Thymus (tissue), 11 donors: ENCODE measurements around the gene KCNJ1. TPM values are rescaled to one million over a fixed set of nuclear protein-coding genes. Genes with fewer than 3 reads are reported as not detected.

Experiments used
- DNase-seq, 9 donors: peaks; one replicate each; pipeline ENCODE4 v3.0.0-alpha.2; 2013; ENCODE audit warnings: low spot score in 9 of 9, low read depth in 6 of 9, missing footprints in 1 of 9
- H3K27ac ChIP-seq, 2 donors: one replicate each; pipeline ENCODE4 v1.5.1; 2013; ENCODE audit warnings: control low read depth in 1 of 2, low read depth in 1 of 2, low read length in 1 of 2, mild to moderate bottlenecking in 1 of 2, moderate library complexity in 1 of 2
- H3K27me3 ChIP-seq, 2 donors: one replicate each; pipeline ENCODE4 v1.5.1; 2013; ENCODE audit warnings: low read length in 1 of 2; ENCODE audit not compliant: control insufficient read depth in 2 of 2, insufficient read depth in 1 of 2
- H3K36me3 ChIP-seq, 2 donors: one replicate each; pipeline ENCODE4 v1.5.1; 2013; ENCODE audit warnings: low read length in 1 of 2, mild to moderate bottlenecking in 1 of 2, moderate library complexity in 1 of 2; ENCODE audit not compliant: control insufficient read depth in 2 of 2, insufficient read depth in 2 of 2
- H3K4me1 ChIP-seq, 2 donors: one replicate each; pipeline ENCODE4 v1.5.1; 2013; ENCODE audit warnings: low read length in 2 of 2; ENCODE audit not compliant: control insufficient read depth in 2 of 2, insufficient read depth in 2 of 2
- H3K4me3 ChIP-seq, 2 donors: one replicate each; pipeline ENCODE4 v1.5.1; 2013; ENCODE audit warnings: low read length in 2 of 2, control low read depth in 1 of 2, mild to moderate bottlenecking in 1 of 2
- H3K9me3 ChIP-seq, 2 donors: one replicate each; pipeline ENCODE4 v1.5.1; 2013; ENCODE audit warnings: low read length in 1 of 2, mild to moderate bottlenecking in 1 of 2; ENCODE audit not compliant: control insufficient read depth in 2 of 2, insufficient read depth in 1 of 2
- WGBS: extraction: QIAGEN DNeasy Blood & Tissue Kit; methylation state at CpG from one replicate; pipeline ENCODE4 v1.1.7; 2013; 5-methylcytosine and 5-hydroxymethylcytosine counted together
- polyA plus RNA-seq: library from polyadenylated mRNA; stranded (reverse); fragments of 200-250 nt; gene quantifications from one replicate; pipeline ENCODE4 v1.2.3, GENCODE V29; 2013
- total RNA-seq: library from RNA; stranded (reverse); fragments of 120-200 nt; gene quantifications from one replicate; pipeline ENCODE4 v1.2.4, GENCODE V29; 2013
- donor health status: healthy.

The KCNJ1 gene
- total and polyA plus RNA-seq, 2 donors: 0.18 to 0.19 TPM

GRCh38 chr11:128904303-128904655 is 37.2 kb upstream of the KCNJ1 start:
- H3K9me3 ChIP-seq: peaks cover 1 to 5% of the 10 kb centered on the region in 2 donors
- DNase-seq: no peak
- no peaks in the 10 kb centered on the region for H3K36me3 ChIP-seq
- no peak overlapping the region for H3K4me3 ChIP-seq
- H3K27ac ChIP-seq: no peak overlapping the region
- H3K27me3 ChIP-seq: peaks cover 8 to 93% of the 10 kb centered on the region in 2 donors
- 85% methylated on average over 14 of the region's 14 CpGs for WGBS
- peaks cover 4 to 29% of the 10 kb centered on the region in 2 donors for H3K4me1 ChIP-seq

- H3K36me3 ChIP-seq: no peaks in the 10 kb centered on the region
- H3K4me3 ChIP-seq: no peak overlapping the region
- peaks cover 8 to 90% of the 10 kb centered on the region in 2 donors for H3K27me3 ChIP-seq
- H3K4me1 ChIP-seq: peaks cover 4 to 21% of the 10 kb centered on the region in 2 donors
- H3K9me3 ChIP-seq: peaks cover 1 to 5% of the 10 kb centered on the region in 2 donors
- WGBS: 55% methylated on average over 17 of the region's 17 CpGs
- no peak for DNase-seq
- H3K27ac ChIP-seq: no peak overlapping the region
These were observed 36.4 kb upstream of the KCNJ1 start for GRCh38 chr11:128903248-128904061.

GRCh38 chr11:128902515-128903066 is 35.5 kb upstream of the KCNJ1 start:
- WGBS: 96% methylated on average over 10 of the region's 10 CpGs
- DNase-seq: no peak
- Histone ChIP-seq H3K36me3 (no peaks in the 10 kb centered on the region), H3K27me3 (peaks cover 8 to 85% of the 10 kb centered on the region in 2 donors), H3K4me3 (no peak overlapping the region), H3K9me3 (peaks cover 1 to 5% of the 10 kb centered on the region in 2 donors), H3K27ac (no peak overlapping the region), H3K4me1 (peaks cover 4 to 18% of the 10 kb centered on the region in 2 donors)

GRCh38 chr11:128901653-128902514 is 34.8 kb upstream of the KCNJ1 start:
- peaks cover 4 to 18% of the 10 kb centered on the region in 2 donors for H3K4me1 ChIP-seq
- peaks cover 6 to 78% of the 10 kb centered on the region in 2 donors for H3K27me3 ChIP-seq
- 95% methylated on average over 29 of the region's 29 CpGs for WGBS
- no peak for DNase-seq
- H3K4me3 ChIP-seq: no peak overlapping the region
- H3K9me3 ChIP-seq: peaks cover 1 to 5% of the 10 kb centered on the region in 2 donors
- no peaks in the 10 kb centered on the region for H3K36me3 ChIP-seq
- no peak overlapping the region for H3K27ac ChIP-seq

- peaks cover 5 to 70% of the 10 kb centered on the region in 2 donors for H3K27me3 ChIP-seq
- H3K4me1 ChIP-seq: peaks cover 4 to 11% of the 10 kb centered on the region in 2 donors
- H3K9me3 ChIP-seq: no peaks in the 10 kb centered on the region
- WGBS: 90% methylated on average over 4 of the region's 4 CpGs
- H3K36me3 ChIP-seq: no peaks in the 10 kb centered on the region
- no peak for DNase-seq
- H3K27ac ChIP-seq: no peak overlapping the region
- no peak overlapping the region for H3K4me3 ChIP-seq
These were observed 33.4 kb upstream of the KCNJ1 start for GRCh38 chr11:128900468-128900867.

GRCh38 chr11:128898580-128899344 is 31.7 kb upstream of the KCNJ1 start:
- H3K9me3 ChIP-seq: no peaks in the 10 kb centered on the region
- 95% methylated on average over 13 of the region's 13 CpGs for WGBS
- peaks cover 0 to 4% of the 10 kb centered on the region in 2 donors for H3K4me1 ChIP-seq
- H3K36me3 ChIP-seq: no peaks in the 10 kb centered on the region
- no peak overlapping the region for H3K4me3 ChIP-seq
- no peak overlapping the region for H3K27ac ChIP-seq
- no peak for DNase-seq
- peaks cover 0 to 69% of the 10 kb centered on the region in 2 donors for H3K27me3 ChIP-seq

- Histone ChIP-seq H3K4me1 (no peaks in the 10 kb centered on the region), H3K27ac (no peak overlapping the region), H3K27me3 (peaks cover 1 to 69% of the 10 kb centered on the region in 2 donors), H3K36me3 (no peaks in the 10 kb centered on the region), H3K4me3 (no peak overlapping the region), H3K9me3 (no peaks in the 10 kb centered on the region)
- 96% methylated on average over 1 of the region's 1 CpG for WGBS
- no peak for DNase-seq
These were observed 30.7 kb upstream of the KCNJ1 start for GRCh38 chr11:128897826-128898225.

GRCh38 chr11:128896356-128896755 is 29.3 kb upstream of the KCNJ1 start:
- Histone ChIP-seq H3K4me3 (no peak overlapping the region), H3K9me3 (no peaks in the 10 kb centered on the region), H3K27me3 (peaks cover 12 to 69% of the 10 kb centered on the region in 2 donors), H3K4me1 (no peaks in the 10 kb centered on the region), H3K36me3 (no peaks in the 10 kb centered on the region), H3K27ac (no peak overlapping the region)
- WGBS: 77% methylated on average over 2 of the region's 2 CpGs
- DNase-seq: no peak
